ENCODE measurements around the gene LDB2.

DNA sequence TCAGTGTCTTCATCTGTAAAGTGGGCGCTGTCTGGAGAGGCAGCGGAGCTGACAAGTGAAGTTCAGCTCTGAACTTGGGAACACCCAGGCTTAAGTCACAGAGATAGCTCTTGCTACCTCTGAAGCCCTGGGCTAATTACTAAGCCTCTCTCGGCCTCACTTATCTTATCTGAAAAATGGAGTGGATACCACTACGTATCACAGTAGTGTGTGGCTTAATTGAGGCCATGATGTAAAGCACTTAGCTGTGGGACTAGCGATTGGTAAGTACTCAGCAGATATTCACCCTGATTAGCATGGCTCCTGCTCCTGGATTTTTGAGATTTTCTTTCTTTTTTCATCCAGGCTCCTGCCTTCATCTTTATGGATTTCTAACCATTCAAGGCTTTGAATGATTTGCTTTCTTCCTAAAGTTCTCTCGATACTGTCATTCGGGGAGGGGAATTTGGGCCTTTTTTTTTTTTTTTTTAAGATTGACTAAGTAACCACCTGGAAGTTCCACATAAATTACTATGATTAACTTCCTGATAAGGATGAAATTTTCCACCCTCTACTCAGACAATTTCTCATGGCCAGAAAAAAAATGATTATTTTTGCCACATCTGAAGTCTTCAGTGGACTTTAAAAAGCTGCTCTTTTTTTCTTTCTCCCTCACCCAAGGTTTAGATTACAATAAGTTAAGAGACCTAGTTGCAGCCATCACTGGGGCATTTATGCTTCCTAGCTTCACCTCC, 17.1 kb downstream of the LDB2 start:
- no peak for TF ChIP-seq EZH2phosphoT487 (IDR thresholded peaks at IDR 0.05; ENCODE audit: borderline replicate concordance, low read depth, low read length)
- TF ChIP-seq, protein P1, sequence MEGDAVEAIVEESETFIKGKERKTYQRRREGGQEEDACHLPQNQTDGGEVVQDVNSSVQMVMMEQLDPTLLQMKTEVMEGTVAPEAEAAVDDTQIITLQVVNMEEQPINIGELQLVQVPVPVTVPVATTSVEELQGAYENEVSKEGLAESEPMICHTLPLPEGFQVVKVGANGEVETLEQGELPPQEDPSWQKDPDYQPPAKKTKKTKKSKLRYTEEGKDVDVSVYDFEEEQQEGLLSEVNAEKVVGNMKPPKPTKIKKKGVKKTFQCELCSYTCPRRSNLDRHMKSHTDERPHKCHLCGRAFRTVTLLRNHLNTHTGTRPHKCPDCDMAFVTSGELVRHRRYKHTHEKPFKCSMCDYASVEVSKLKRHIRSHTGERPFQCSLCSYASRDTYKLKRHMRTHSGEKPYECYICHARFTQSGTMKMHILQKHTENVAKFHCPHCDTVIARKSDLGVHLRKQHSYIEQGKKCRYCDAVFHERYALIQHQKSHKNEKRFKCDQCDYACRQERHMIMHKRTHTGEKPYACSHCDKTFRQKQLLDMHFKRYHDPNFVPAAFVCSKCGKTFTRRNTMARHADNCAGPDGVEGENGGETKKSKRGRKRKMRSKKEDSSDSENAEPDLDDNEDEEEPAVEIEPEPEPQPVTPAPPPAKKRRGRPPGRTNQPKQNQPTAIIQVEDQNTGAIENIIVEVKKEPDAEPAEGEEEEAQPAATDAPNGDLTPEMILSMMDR (conservative IDR thresholded peaks at IDR 0.05; ENCODE audit: low read length) = no peak
